Measurements from ENCODE around the gene GEMIN7.
"Not testable (repeated sequence)": the region's sequence is repeated elsewhere in the genome, so short reads cannot be mapped to it uniquely, and the experiment has no call there.

The GEMIN7 gene

GRCh38 chr19:45103508-45104319 is 24.7 kb downstream of the GEMIN7 start:
- TF ChIP-seq GABPA (IDR thresholded peaks at IDR 0.05; ENCODE audit: low read depth) (no peak), CTCF (IDR thresholded peaks at IDR 0.05; ENCODE audit: insufficient read depth, low read length) (no peak), SPI1 (IDR thresholded peaks at IDR 0.05; ENCODE audit: borderline replicate concordance, low read depth) (no peak), POLR2AphosphoS5 (IDR thresholded peaks at IDR 0.05; ENCODE audit: low read depth) (no peak), REST (IDR thresholded peaks at IDR 0.05; ENCODE audit: insufficient replicate concordance, low read depth) (no peak)
- Histone ChIP-seq H3K27me3 (ENCODE audit: insufficient read depth, poor library complexity, severe bottlenecking) (no peaks in the 10 kb centered on the region), H3K4me3 (replicated peaks; ENCODE audit: insufficient read depth, low read length) (no peak overlapping the region), H3K27ac (replicated peaks) (peak overlapping the region; percentile 23; the same call in 1 of the 2 replicates)
- no peak for DNase-seq (ENCODE audit: low read depth in 1 of 2, low spot score in 1 of 2)

- peak in 1 of 2 experiments; percentile 63 for DNase-seq (ENCODE audit: low read depth in 1 of 2, low spot score in 1 of 2)
- no peaks in the 10 kb centered on the region for H3K27me3 ChIP-seq (ENCODE audit: insufficient read depth, poor library complexity, severe bottlenecking)
- H3K27ac ChIP-seq (replicated peaks): no peak overlapping the region
- no peak overlapping the region for H3K4me3 ChIP-seq (replicated peaks; ENCODE audit: insufficient read depth, low read length)
- TF ChIP-seq SPI1 (IDR thresholded peaks at IDR 0.05; ENCODE audit: borderline replicate concordance, low read depth): peak; percentile 80
- no peak for TF ChIP-seq POLR2AphosphoS5 (IDR thresholded peaks at IDR 0.05; ENCODE audit: low read depth)
- TF ChIP-seq REST (IDR thresholded peaks at IDR 0.05; ENCODE audit: insufficient replicate concordance, low read depth): no peak
- TF ChIP-seq GABPA (IDR thresholded peaks at IDR 0.05; ENCODE audit: low read depth): no peak
- TF ChIP-seq CTCF (IDR thresholded peaks at IDR 0.05; ENCODE audit: insufficient read depth, low read length): no peak
Measured at GRCh38 chr19:45104658-45105349, 25.7 kb downstream of the GEMIN7 start.

GRCh38 chr19:45106363-45106762 is 27.3 kb downstream of the GEMIN7 start:
- H3K4me3 ChIP-seq (replicated peaks; ENCODE audit: insufficient read depth, low read length); H3K27me3 ChIP-seq (ENCODE audit: insufficient read depth, poor library complexity, severe bottlenecking); H3K27ac ChIP-seq (replicated peaks); DNase-seq (ENCODE audit: low read depth in 1 of 2, low spot score in 1 of 2): not testable (repeated sequence)

GRCh38 chr19:45107621-45108150 is 28.6 kb downstream of the GEMIN7 start:
- no peak for DNase-seq (ENCODE audit: low read depth in 1 of 2, low spot score in 1 of 2)
- Histone ChIP-seq H3K4me3 (replicated peaks; ENCODE audit: insufficient read depth, low read length) (no peak overlapping the region), H3K27ac (replicated peaks) (no peak overlapping the region), H3K27me3 (ENCODE audit: insufficient read depth, poor library complexity, severe bottlenecking) (no peaks in the 10 kb centered on the region)
- no peak for TF ChIP-seq REST (IDR thresholded peaks at IDR 0.05; ENCODE audit: insufficient replicate concordance, low read depth)
- TF ChIP-seq SPI1 (IDR thresholded peaks at IDR 0.05; ENCODE audit: borderline replicate concordance, low read depth): no peak
- no peak for TF ChIP-seq GABPA (IDR thresholded peaks at IDR 0.05; ENCODE audit: low read depth)
- TF ChIP-seq CTCF (IDR thresholded peaks at IDR 0.05; ENCODE audit: insufficient read depth, low read length): no peak
- no peak for TF ChIP-seq POLR2AphosphoS5 (IDR thresholded peaks at IDR 0.05; ENCODE audit: low read depth)
